Neural cell (in vitro differentiated cells): ENCODE data around the gene NKD1.

ENCODE experiments used
- EP300 ChIP-seq: fragments of 450-650 bp; conservative IDR thresholded peaks from 2 replicates; pipeline ENCODE4 v1.6.1; 2014; ENCODE audit warnings: antibody characterized with exemption, mild to moderate bottlenecking, moderate library complexity; ENCODE audit not compliant: poor library complexity, severe bottlenecking
- EZH2 ChIP-seq: fragments of 200-600, 300-800 bp; shearing (Covaris generic), sonication (generic); IDR thresholded peaks from 2 replicates; pipeline ENCODE4 v1.6.1; 2014; ENCODE audit warnings: antibody characterized with exemption, low read length, borderline replicate concordance, mild to moderate bottlenecking; ENCODE audit not compliant: insufficient read depth, poor library complexity, severe bottlenecking
- MXI1 ChIP-seq: fragments of 450-650 bp; conservative IDR thresholded peaks from 2 replicates; pipeline ENCODE4 v1.6.1; 2014; ENCODE audit warnings: antibody characterized with exemption, mild to moderate bottlenecking; ENCODE audit not compliant: poor library complexity, severe bottlenecking
- POLR2AphosphoS5 ChIP-seq: IDR thresholded peaks from 2 replicates; pipeline ENCODE4 v1.6.1; 2012
- RAD21 ChIP-seq: fragments of 450-650 bp; conservative IDR thresholded peaks from 2 replicates; pipeline ENCODE4 v1.6.1; 2014; ENCODE audit warnings: antibody characterized with exemption, mild to moderate bottlenecking, moderate library complexity
- SMC3 ChIP-seq: fragments of 450-650 bp; conservative IDR thresholded peaks from 2 replicates; pipeline ENCODE4 v1.6.1; 2014; ENCODE audit warnings: antibody characterized with exemption, mild to moderate bottlenecking, moderate library complexity; ENCODE audit not compliant: poor library complexity
- TAF1 ChIP-seq: IDR thresholded peaks from 2 replicates; pipeline ENCODE4 v1.6.1; 2012; ENCODE audit warnings: low read depth
- TF ChIP-seq, protein P1 (sequence below): IDR thresholded peaks from 2 replicates; pipeline ENCODE4 v1.6.1; 2012; ENCODE audit warnings: borderline replicate concordance
- TF ChIP-seq, protein P2 (sequence below): fragments of 450-650 bp; IDR thresholded peaks from 2 replicates; pipeline ENCODE4 v1.5.1; 2014; ENCODE audit warnings: antibody characterized with exemption, mild to moderate bottlenecking, moderate library complexity; ENCODE audit not compliant: poor library complexity, severe bottlenecking

DNA sequence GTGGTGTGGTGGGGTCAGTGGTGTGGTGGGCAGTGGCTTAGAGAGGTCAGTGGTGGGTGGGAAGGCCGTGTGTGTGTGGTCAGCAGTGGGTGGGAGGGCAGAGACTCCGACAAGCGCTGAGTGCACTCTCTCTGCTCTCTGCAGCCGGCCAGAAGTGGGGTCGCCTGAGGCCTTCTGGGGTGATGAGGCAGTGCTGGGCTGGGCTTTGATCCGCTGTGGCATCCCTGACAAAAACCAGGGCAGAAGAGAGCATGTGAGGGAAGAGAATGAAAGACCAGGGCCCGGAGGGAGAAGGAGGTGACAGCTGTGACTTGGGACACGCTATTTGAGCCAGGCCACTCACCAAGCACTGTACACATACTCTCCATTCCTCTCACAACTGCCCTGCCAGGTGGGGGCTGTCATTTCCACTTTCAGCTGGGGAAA, 50.8 kb downstream of the NKD1 start:
- TF ChIP-seq EP300 (no peak), POLR2AphosphoS5 (no peak), RAD21 (no peak), EZH2 (no peak), TAF1 (no peak), MXI1 (no peak), SMC3 (no peak)
- TF ChIP-seq, protein P1, sequence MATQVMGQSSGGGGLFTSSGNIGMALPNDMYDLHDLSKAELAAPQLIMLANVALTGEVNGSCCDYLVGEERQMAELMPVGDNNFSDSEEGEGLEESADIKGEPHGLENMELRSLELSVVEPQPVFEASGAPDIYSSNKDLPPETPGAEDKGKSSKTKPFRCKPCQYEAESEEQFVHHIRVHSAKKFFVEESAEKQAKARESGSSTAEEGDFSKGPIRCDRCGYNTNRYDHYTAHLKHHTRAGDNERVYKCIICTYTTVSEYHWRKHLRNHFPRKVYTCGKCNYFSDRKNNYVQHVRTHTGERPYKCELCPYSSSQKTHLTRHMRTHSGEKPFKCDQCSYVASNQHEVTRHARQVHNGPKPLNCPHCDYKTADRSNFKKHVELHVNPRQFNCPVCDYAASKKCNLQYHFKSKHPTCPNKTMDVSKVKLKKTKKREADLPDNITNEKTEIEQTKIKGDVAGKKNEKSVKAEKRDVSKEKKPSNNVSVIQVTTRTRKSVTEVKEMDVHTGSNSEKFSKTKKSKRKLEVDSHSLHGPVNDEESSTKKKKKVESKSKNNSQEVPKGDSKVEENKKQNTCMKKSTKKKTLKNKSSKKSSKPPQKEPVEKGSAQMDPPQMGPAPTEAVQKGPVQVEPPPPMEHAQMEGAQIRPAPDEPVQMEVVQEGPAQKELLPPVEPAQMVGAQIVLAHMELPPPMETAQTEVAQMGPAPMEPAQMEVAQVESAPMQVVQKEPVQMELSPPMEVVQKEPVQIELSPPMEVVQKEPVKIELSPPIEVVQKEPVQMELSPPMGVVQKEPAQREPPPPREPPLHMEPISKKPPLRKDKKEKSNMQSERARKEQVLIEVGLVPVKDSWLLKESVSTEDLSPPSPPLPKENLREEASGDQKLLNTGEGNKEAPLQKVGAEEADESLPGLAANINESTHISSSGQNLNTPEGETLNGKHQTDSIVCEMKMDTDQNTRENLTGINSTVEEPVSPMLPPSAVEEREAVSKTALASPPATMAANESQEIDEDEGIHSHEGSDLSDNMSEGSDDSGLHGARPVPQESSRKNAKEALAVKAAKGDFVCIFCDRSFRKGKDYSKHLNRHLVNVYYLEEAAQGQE: no peak
- TF ChIP-seq, protein P2, sequence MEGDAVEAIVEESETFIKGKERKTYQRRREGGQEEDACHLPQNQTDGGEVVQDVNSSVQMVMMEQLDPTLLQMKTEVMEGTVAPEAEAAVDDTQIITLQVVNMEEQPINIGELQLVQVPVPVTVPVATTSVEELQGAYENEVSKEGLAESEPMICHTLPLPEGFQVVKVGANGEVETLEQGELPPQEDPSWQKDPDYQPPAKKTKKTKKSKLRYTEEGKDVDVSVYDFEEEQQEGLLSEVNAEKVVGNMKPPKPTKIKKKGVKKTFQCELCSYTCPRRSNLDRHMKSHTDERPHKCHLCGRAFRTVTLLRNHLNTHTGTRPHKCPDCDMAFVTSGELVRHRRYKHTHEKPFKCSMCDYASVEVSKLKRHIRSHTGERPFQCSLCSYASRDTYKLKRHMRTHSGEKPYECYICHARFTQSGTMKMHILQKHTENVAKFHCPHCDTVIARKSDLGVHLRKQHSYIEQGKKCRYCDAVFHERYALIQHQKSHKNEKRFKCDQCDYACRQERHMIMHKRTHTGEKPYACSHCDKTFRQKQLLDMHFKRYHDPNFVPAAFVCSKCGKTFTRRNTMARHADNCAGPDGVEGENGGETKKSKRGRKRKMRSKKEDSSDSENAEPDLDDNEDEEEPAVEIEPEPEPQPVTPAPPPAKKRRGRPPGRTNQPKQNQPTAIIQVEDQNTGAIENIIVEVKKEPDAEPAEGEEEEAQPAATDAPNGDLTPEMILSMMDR: no peak
